ENCODE data around the gene RPL23. TPM values are rescaled to one million over a fixed set of nuclear protein-coding genes. Genes with fewer than 3 reads are reported as not detected.

The RPL23 gene
- total and polyA plus RNA-seq, 2 experiments from 2014 or later = 491 to 1,384 TPM

DNA sequence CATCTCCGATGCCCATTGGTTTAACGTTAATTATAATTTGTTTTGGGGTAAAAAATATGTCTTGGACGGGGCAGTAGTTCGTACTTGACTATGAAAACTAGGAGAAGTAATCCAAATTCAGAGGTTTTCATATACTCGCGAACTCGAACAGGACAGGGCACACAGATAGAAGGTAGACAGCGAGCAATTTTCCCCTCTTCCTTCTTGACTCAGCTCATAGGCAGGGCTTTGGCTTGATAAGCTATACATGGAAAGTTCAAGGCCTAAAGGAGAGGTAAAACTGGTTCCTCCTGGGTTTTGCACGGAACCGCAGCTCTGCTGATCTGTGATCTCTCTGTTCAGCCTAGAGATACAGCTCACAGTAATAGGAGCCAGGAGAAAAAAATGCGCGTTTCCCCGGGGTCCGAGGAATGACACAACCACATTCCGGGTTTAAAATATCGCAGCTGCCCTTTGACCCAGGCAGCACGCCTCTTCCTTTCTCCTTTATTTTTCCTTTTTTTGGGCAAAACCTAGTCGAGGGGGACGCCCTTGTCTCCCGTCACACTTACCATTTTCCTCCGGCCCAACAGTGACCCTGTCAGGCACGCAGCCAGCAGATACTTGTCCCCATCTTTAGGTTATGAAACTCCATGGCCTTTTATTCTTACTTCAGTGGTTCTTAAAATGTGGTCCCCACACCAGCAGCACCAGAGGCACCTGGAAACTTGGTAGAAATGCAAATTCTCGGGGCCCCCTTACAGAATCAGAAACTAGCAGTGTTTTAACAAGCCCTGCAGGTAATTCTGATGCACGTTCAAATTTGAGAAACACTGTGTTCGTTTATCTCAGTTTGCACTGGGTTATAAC lies 14.7 kb upstream of the RPL23 start:
- H3K4me1 ChIP-seq (ENCODE audit: insufficient read depth) = peaks cover 12% of the 10 kb centered on the region
- H3K27ac ChIP-seq = peak overlapping the region; percentile 99
- H3K27me3 ChIP-seq = no peaks in the 10 kb centered on the region
- peak overlapping the region; percentile 98 for H3K4me3 ChIP-seq
- no peaks in the 10 kb centered on the region for H3K36me3 ChIP-seq (replicated peaks; ENCODE audit: insufficient read depth, low read depth)
- H3K79me2 ChIP-seq = peaks cover 32% of the 10 kb centered on the region
- DNase-seq (ENCODE audit: low spot score) = peak; percentile 68
- H3K9me3 ChIP-seq (ENCODE audit: low read depth) = no peaks in the 10 kb centered on the region
- 5% methylated on average over 25 of the region's 25 CpGs for whole genome bisulfite sequencing (ENCODE audit: low lambda C conversion rate, missing lambda C conversion rate)
- no peaks in the 10 kb centered on the region for H3K9me2 ChIP-seq (replicated peaks; ENCODE audit: insufficient read depth)
- H4K20me1 ChIP-seq (ENCODE audit: insufficient read depth, poor library complexity, severe bottlenecking) = peaks cover 16% of the 10 kb centered on the region
- peak overlapping the region; percentile 89 for H3K4me2 ChIP-seq
- H2AFZ ChIP-seq = peak overlapping the region; percentile 59
- TF ChIP-seq EZH2phosphoT487 (IDR thresholded peaks at IDR 0.05; ENCODE audit: low read depth, severe bottlenecking, unreplicated experiment) (no peak), EZH2 (IDR thresholded peaks at IDR 0.05; ENCODE audit: borderline replicate concordance) (no peak)
- TF ChIP-seq, protein P1, sequence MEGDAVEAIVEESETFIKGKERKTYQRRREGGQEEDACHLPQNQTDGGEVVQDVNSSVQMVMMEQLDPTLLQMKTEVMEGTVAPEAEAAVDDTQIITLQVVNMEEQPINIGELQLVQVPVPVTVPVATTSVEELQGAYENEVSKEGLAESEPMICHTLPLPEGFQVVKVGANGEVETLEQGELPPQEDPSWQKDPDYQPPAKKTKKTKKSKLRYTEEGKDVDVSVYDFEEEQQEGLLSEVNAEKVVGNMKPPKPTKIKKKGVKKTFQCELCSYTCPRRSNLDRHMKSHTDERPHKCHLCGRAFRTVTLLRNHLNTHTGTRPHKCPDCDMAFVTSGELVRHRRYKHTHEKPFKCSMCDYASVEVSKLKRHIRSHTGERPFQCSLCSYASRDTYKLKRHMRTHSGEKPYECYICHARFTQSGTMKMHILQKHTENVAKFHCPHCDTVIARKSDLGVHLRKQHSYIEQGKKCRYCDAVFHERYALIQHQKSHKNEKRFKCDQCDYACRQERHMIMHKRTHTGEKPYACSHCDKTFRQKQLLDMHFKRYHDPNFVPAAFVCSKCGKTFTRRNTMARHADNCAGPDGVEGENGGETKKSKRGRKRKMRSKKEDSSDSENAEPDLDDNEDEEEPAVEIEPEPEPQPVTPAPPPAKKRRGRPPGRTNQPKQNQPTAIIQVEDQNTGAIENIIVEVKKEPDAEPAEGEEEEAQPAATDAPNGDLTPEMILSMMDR (IDR thresholded peaks at IDR 0.05; ENCODE audit: poor library complexity) = no peak

DNA sequence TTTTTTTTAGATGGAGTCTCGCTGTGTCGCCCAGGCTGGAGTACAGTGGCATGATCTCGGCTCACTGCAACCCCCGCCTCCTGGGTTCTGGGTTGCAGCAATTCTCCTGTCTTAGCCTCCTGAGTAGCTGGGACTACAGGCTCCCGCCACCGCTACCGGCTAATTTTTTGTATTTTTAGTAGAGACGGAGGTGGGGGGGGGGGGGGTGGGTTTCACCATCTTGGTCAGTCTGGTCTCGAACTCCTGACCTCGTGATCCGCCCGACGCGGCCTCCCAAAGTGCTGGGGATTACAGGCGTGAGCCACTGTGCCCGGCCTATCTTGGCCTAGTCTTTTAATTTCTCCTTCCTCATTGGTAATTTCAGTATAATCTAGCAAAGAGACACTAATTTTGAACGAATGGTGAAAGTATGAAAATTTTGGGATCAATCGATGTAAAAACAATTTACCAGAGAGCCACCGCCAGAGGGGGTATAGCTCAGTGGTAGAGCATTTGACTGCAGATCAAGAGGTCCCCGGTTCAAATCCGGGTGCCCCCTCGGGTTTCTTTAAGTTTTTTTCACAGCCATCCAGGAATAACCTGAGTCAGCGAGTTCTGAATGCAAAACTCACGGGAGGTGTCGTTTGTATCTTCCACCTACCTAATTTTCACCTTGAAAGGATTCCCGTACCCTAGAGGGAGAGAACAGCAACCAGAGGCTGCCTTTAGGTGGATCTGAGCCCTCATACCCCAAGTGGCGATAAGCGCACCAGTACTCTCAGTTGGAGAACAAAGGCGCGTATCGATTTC lies 13.9 kb upstream of the RPL23 start:
- peaks cover 7% of the 10 kb centered on the region for H3K4me1 ChIP-seq (ENCODE audit: insufficient read depth)
- H4K20me1 ChIP-seq (ENCODE audit: insufficient read depth, poor library complexity, severe bottlenecking) = peaks cover 7% of the 10 kb centered on the region
- no peaks in the 10 kb centered on the region for H3K27me3 ChIP-seq
- H3K36me3 ChIP-seq (replicated peaks; ENCODE audit: insufficient read depth, low read depth) = no peaks in the 10 kb centered on the region
- TF ChIP-seq, protein P1 (IDR thresholded peaks at IDR 0.05; ENCODE audit: poor library complexity) = peak; percentile 31
- TF ChIP-seq EZH2 (IDR thresholded peaks at IDR 0.05; ENCODE audit: borderline replicate concordance) = no peak
- peak overlapping the region; percentile 27 for H3K4me3 ChIP-seq
- H3K79me2 ChIP-seq = peaks cover 24% of the 10 kb centered on the region
- H3K4me2 ChIP-seq = peak overlapping the region; percentile 89
- no peaks in the 10 kb centered on the region for H3K9me2 ChIP-seq (replicated peaks; ENCODE audit: insufficient read depth)
- DNase-seq (ENCODE audit: low spot score) = peak; percentile 81
- 22% methylated on average over 29 of the region's 31 CpGs for WGBS (ENCODE audit: low lambda C conversion rate, missing lambda C conversion rate)
- H3K27ac ChIP-seq = peak overlapping the region; percentile 99
- H3K9me3 ChIP-seq (ENCODE audit: low read depth) = no peaks in the 10 kb centered on the region
- H2AFZ ChIP-seq = peak overlapping the region; percentile 59

GRCh38 chr17:38864636-38865398 lies 11.3 kb upstream of the RPL23 start:
- Histone ChIP-seq H3K9me3 (ENCODE audit: low read depth) (no peaks in the 10 kb centered on the region), H3K27ac (no peak overlapping the region), H3K27me3 (no peaks in the 10 kb centered on the region), H3K4me2 (no peak overlapping the region), H4K20me1 (ENCODE audit: insufficient read depth, poor library complexity, severe bottlenecking) (no peaks in the 10 kb centered on the region), H2AFZ (no peak overlapping the region), H3K9me2 (replicated peaks; ENCODE audit: insufficient read depth) (no peaks in the 10 kb centered on the region), H3K79me2 (no peaks in the 10 kb centered on the region), H3K4me3 (no peak overlapping the region), H3K36me3 (replicated peaks; ENCODE audit: insufficient read depth, low read depth) (no peaks in the 10 kb centered on the region), H3K4me1 (ENCODE audit: insufficient read depth) (no peaks in the 10 kb centered on the region)
- WGBS (ENCODE audit: low lambda C conversion rate, missing lambda C conversion rate) = 65% methylated on average over 11 of the region's 11 CpGs
- no peak for DNase-seq (ENCODE audit: low spot score)
- TF ChIP-seq EZH2 (IDR thresholded peaks at IDR 0.05; ENCODE audit: borderline replicate concordance) = no peak
- TF ChIP-seq EZH2phosphoT487 (IDR thresholded peaks at IDR 0.05; ENCODE audit: low read depth, severe bottlenecking, unreplicated experiment) = no peak
- TF ChIP-seq, protein P1 (IDR thresholded peaks at IDR 0.05; ENCODE audit: poor library complexity) = peak; percentile 27

Data from hepatocyte (in vitro differentiated cells).